OCI-LY3 (cell line): ENCODE data around the gene PAK1IP1.
A peak's percentile ranks its signal among the peaks of the same experiment; 100 is the strongest.
"Not testable (repeated sequence)": the region's sequence is repeated elsewhere in the genome, so short reads cannot be mapped to it uniquely, and the experiment has no call there.

Experiments
- H2AFZ ChIP-seq: fragments of 200-600, 300-600 bp; shearing (Covaris generic); 2 replicates; pipeline ENCODE4 v1.6.0; 2014; ENCODE audit warnings: antibody characterized with exemption, low read depth, low read length
- H3K27ac ChIP-seq: fragments of 200-600, 300-600 bp; sonication (generic); 2 replicates; pipeline ENCODE4 v1.5.1; 2014; ENCODE audit warnings: mild to moderate bottlenecking, low read length, moderate library complexity, mixed read lengths
- H3K27me3 ChIP-seq: fragments of 200-600, 300-600 bp; sonication (generic); 2 replicates; pipeline ENCODE4 v1.6.1; 2014; ENCODE audit warnings: low read depth, low read length, mixed read lengths
- H3K36me3 ChIP-seq: fragments of 200-600, 300-600 bp; sonication (generic); replicated peaks from 2 replicates; pipeline ENCODE3; 2014; ENCODE audit warnings: low read depth, low read length, mixed read lengths
- H3K4me1 ChIP-seq: fragments of 300-600, 200-600 bp; sonication (generic); 2 replicates; pipeline ENCODE4 v1.6.1; 2014; ENCODE audit warnings: low read length, mixed read lengths
- H3K4me2 ChIP-seq: fragments of 200-600, 300-600 bp; sonication (generic); 2 replicates; pipeline ENCODE4 v1.6.1; 2014; ENCODE audit warnings: low read length, mixed read lengths
- H3K4me3 ChIP-seq: fragments of 300-600, 200-600 bp; sonication (generic); 2 replicates; pipeline ENCODE4 v1.5.1; 2014; ENCODE audit warnings: antibody characterized with exemption, mild to moderate bottlenecking, low read length, moderate library complexity
- H3K79me2 ChIP-seq: fragments of 300-600, 200-600 bp; shearing (Covaris generic); 2 replicates; pipeline ENCODE4 v1.6.1; 2014; ENCODE audit warnings: mild to moderate bottlenecking, low read length, mixed read lengths
- H3K9ac ChIP-seq: fragments of 300-600, 200-600 bp; shearing (Covaris generic); 2 replicates; pipeline ENCODE4 v1.6.0; 2014; ENCODE audit warnings: mild to moderate bottlenecking, low read length, moderate library complexity
- H3K9me3 ChIP-seq: fragments of 200-600, 300-600 bp; shearing (Covaris generic); 2 replicates; pipeline ENCODE4 v1.6.1; 2014; ENCODE audit warnings: low read length, mixed read lengths; ENCODE audit not compliant: insufficient read depth
- H4K20me1 ChIP-seq: fragments of 200-600, 300-600 bp; sonication (generic); 2 replicates; pipeline ENCODE4 v1.6.1; 2016; ENCODE audit warnings: low read length, mixed read lengths; ENCODE audit not compliant: insufficient read depth
- EZH2phosphoT487 ChIP-seq: fragments of 200-600 bp; shearing (Covaris generic); IDR thresholded peaks from 2 replicates; pipeline ENCODE4 v1.6.1; 2018; ENCODE audit warnings: antibody characterized with exemption, mixed run types, low read depth
- TF ChIP-seq, protein P1 (sequence below): fragments of 200-600, 300-600 bp; sonication (generic); IDR thresholded peaks from 2 replicates; pipeline ENCODE4 v1.5.1; 2014; ENCODE audit warnings: antibody characterized with exemption, low read length, low read depth

Gene PAK1IP1

DNA sequence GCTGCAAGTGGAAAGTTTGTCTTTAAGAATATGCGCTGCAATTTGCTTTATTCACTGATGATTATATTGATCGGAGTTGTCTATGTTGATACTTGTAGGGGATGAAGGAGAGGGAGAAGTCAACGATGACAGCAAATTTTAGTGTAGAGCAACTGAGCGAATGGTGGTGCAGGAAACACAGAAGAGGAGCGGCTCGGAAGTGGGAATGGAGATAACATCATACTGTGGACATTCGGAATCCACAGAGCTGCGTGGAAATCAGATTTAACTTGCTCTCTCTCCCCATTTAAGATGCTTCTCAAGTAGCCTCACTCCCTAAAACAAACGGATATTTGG is 52.1 kb downstream of the PAK1IP1 start:
- Histone ChIP-seq H2AFZ (peak overlapping the region; percentile 43; the same call in 1 of the 2 replicates), H3K27ac (no peak overlapping the region), H3K27me3 (no peaks in the 10 kb centered on the region), H3K79me2 (peaks cover 24% of the 10 kb centered on the region), H3K36me3 (no peaks in the 10 kb centered on the region), H3K4me2 (peak overlapping the region; percentile 68), H3K4me3 (peak overlapping the region; percentile 86), H3K4me1 (peaks cover 11% of the 10 kb centered on the region; the same call in 1 of the 2 replicates), H3K9me3 (no peaks in the 10 kb centered on the region), H3K9ac (peak overlapping the region; percentile 74), H4K20me1 (no peaks in the 10 kb centered on the region)
- no peak for TF ChIP-seq EZH2phosphoT487
- TF ChIP-seq, protein P1, sequence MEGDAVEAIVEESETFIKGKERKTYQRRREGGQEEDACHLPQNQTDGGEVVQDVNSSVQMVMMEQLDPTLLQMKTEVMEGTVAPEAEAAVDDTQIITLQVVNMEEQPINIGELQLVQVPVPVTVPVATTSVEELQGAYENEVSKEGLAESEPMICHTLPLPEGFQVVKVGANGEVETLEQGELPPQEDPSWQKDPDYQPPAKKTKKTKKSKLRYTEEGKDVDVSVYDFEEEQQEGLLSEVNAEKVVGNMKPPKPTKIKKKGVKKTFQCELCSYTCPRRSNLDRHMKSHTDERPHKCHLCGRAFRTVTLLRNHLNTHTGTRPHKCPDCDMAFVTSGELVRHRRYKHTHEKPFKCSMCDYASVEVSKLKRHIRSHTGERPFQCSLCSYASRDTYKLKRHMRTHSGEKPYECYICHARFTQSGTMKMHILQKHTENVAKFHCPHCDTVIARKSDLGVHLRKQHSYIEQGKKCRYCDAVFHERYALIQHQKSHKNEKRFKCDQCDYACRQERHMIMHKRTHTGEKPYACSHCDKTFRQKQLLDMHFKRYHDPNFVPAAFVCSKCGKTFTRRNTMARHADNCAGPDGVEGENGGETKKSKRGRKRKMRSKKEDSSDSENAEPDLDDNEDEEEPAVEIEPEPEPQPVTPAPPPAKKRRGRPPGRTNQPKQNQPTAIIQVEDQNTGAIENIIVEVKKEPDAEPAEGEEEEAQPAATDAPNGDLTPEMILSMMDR: no peak

DNA sequence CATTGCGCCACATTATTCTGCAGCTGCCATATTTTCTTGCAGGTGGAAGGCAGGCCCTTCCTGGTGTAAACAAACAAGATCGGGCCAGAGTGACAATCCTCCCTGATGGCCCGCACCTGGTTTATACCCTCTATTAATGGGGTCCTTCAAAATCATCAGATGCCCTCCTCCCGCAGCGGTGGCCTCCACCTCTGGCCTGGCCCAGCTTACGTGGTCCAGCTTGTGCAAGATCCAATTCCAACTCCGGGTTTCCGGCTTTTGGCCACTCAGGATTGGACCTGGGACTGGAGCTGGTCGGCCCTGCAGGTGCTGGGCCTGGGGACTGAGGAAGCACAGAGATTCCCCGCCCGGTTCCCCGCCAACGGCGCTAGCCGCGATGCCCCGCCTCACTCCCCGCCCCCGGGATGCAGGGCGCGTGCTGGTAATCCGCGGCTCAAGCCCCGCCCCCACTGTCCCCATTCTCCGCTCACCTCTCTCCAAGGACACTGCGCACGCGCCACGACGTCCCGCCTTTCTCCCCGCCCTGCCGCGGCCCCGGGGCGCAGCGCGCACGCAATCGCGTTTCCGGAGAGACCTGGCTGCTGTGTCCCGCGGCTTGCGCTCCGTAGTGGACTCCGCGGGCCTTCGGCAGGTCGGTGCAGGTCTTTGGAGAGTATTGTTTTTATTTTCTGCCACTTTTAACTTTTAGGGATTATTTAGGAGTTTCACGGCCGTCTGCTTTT is 52.6 kb downstream of the PAK1IP1 start, which contains the start of gene TMEM14B:
Gene TMEM14B (plus strand): TSS at position 555 of the 722 bp plus-strand sequence. CDS start 1,441 bp downstream, outside the sequence.
- peaks cover 11% of the 10 kb centered on the region; the same call in 1 of the 2 replicates for H3K4me1 ChIP-seq
- no peaks in the 10 kb centered on the region for H3K9me3 ChIP-seq
- no peaks in the 10 kb centered on the region for H3K36me3 ChIP-seq
- peak within 1 kb of the TSS; percentile 86 for H3K4me3 ChIP-seq
- H3K79me2 ChIP-seq: peaks cover 24% of the 10 kb centered on the region
- peak within 1 kb of the TSS; percentile 71 for H3K4me2 ChIP-seq
- H3K27ac ChIP-seq: peak within 1 kb of the TSS; percentile 19; the same call in 1 of the 2 replicates
- H4K20me1 ChIP-seq: no peaks in the 10 kb centered on the region
- peak within 1 kb of the TSS; percentile 48; the same call in 1 of the 2 replicates for H2AFZ ChIP-seq
- H3K27me3 ChIP-seq: no peaks in the 10 kb centered on the region
- H3K9ac ChIP-seq: peak within 1 kb of the TSS; percentile 83
- no peak for TF ChIP-seq EZH2phosphoT487
- TF ChIP-seq, protein P1: no peak

DNA sequence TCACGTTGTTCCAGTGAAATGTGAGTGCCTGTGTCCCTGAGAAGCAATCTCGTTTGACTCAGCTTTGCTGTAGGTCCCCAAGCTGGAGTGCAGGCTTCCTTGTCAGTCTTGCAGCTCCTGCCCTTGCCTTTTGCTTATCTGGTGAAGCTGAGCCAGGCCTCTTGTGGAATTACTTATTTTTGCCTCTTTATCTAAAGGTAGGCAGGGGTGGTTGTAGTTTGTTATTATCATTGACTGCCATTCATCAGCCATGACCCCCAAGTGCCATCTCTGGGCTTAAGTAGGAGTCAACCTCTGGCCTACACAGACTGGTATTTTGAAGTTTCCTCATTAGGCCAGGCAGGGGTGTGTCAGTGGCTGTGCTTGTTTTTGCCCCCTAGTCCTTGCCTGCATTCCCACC is 55.0 kb downstream of the PAK1IP1 start:
- Histone ChIP-seq H4K20me1 (no peaks in the 10 kb centered on the region), H3K4me1 (peaks cover 11% of the 10 kb centered on the region; the same call in 1 of the 2 replicates), H3K27ac (no peak overlapping the region), H3K36me3 (no peaks in the 10 kb centered on the region), H3K79me2 (peaks cover 24% of the 10 kb centered on the region), H2AFZ (no peak overlapping the region), H3K9ac (no peak overlapping the region), H3K9me3 (no peaks in the 10 kb centered on the region), H3K27me3 (no peaks in the 10 kb centered on the region), H3K4me2 (no peak overlapping the region), H3K4me3 (no peak overlapping the region)
- TF ChIP-seq, protein P1: no peak
- TF ChIP-seq EZH2phosphoT487: no peak

DNA sequence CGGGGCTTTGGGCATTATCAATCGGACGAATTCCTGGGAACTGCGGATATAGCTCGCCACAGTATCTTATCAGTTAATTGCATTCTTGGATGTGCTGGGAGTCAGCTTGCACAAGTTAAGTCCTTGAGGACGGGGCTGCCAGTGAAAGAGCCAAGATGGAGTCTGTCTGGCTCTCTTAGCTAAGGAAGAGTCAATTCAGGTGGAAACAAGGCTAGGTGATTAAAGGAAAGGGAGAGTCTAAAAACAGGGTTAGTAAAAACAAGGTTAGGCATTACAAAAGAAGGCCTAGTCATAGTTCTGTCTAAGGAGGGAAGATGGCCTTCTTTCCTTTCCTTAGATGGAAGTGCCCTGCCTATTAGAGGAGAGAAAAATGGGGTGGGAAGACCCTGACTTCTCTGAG is 55.8 kb downstream of the PAK1IP1 start:
- H3K4me2 ChIP-seq, H3K4me3 ChIP-seq, H3K9me3 ChIP-seq, H2AFZ ChIP-seq, H3K27ac ChIP-seq, H3K9ac ChIP-seq, H4K20me1 ChIP-seq, H3K27me3 ChIP-seq, H3K36me3 ChIP-seq: not testable (repeated sequence)
- Histone ChIP-seq H3K79me2 (peaks cover 24% of the 10 kb centered on the region), H3K4me1 (peaks cover 11% of the 10 kb centered on the region; the same call in 1 of the 2 replicates)

DNA sequence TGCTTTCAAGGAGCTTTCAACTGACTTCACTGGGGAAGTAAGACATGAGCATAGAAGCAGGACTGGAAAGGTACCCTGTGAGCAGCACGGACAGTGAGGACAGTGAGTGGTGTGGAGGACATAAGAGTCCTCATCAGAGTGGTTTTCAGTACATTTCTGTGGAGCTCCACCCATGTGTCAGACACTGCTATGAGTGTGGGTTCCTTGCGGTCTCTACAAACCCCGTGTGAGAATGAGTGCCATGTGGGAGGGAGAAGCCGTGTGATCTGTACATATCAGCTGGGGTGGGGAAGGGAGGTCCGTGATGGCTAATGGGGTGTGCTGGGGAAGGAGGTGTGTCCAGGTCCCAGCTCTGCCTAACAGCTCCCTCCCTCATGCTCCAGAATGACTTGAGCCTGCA is 57.0 kb downstream of the PAK1IP1 start:
- H3K27ac ChIP-seq, H3K9me3 ChIP-seq, H3K36me3 ChIP-seq, H3K9ac ChIP-seq, H3K4me1 ChIP-seq, H2AFZ ChIP-seq, H4K20me1 ChIP-seq, H3K27me3 ChIP-seq, H3K4me3 ChIP-seq, H3K4me2 ChIP-seq: not testable (repeated sequence)
- H3K79me2 ChIP-seq: peaks cover 24% of the 10 kb centered on the region
